H9 (cell line): ENCODE data around the gene AGBL4. TPM values are rescaled to one million over a fixed set of nuclear protein-coding genes. Genes with fewer than 3 reads are reported as not detected.

Experiments used
- DNase-seq: peaks from one replicate; pipeline ENCODE4 v3.0.0-alpha.2; 2017
- H2AFZ ChIP-seq: one replicate; pipeline ENCODE4 v1.6.1; 2013; ENCODE audit warnings: mild to moderate bottlenecking, low read length, control low read depth, moderate library complexity
- H2AK5ac ChIP-seq: 2 replicates; pipeline ENCODE4 v1.6.1; 2013; ENCODE audit warnings: low read length, control low read depth, mixed read lengths; ENCODE audit not compliant: insufficient read length
- H2BK120ac ChIP-seq: one replicate; pipeline ENCODE4 v1.6.1; 2013; ENCODE audit warnings: low read depth, mild to moderate bottlenecking, low read length, control low read depth, inconsistent platforms; ENCODE audit not compliant: poor library complexity, severe bottlenecking
- H2BK12ac ChIP-seq: 2 replicates; pipeline ENCODE4 v1.6.1; 2013; ENCODE audit warnings: low read length, control low read depth, mixed read lengths, low read depth; ENCODE audit not compliant: insufficient read length
- H2BK15ac ChIP-seq: 2 replicates; pipeline ENCODE4 v1.6.1; 2013; ENCODE audit warnings: low read depth, low read length, control low read depth
- H2BK20ac ChIP-seq: one replicate; pipeline ENCODE4 v1.6.1; 2013; ENCODE audit warnings: low read depth, mild to moderate bottlenecking, low read length, control low read depth, inconsistent platforms; ENCODE audit not compliant: poor library complexity, severe bottlenecking
- H2BK5ac ChIP-seq: 2 replicates; pipeline ENCODE4 v1.6.1; 2013; ENCODE audit warnings: low read length, control low read depth, mixed read lengths; ENCODE audit not compliant: insufficient read length
- H3K14ac ChIP-seq: 2 replicates; pipeline ENCODE4 v1.6.1; 2013; ENCODE audit warnings: low read length, control low read depth; ENCODE audit not compliant: insufficient read depth
- H3K18ac ChIP-seq: 2 replicates; pipeline ENCODE4 v1.6.1; 2013; ENCODE audit warnings: low read depth, mild to moderate bottlenecking, mixed read lengths, low read length, control low read depth; ENCODE audit not compliant: insufficient read length
- H3K23ac ChIP-seq: 2 replicates; pipeline ENCODE4 v1.6.1; 2013; ENCODE audit warnings: low read length, control low read depth, mixed read lengths, low read depth; ENCODE audit not compliant: insufficient read length
- H3K23me2 ChIP-seq: 2 replicates; pipeline ENCODE4 v1.6.1; 2013; ENCODE audit warnings: low read depth, mild to moderate bottlenecking, mixed read lengths, low read length, control low read depth; ENCODE audit not compliant: insufficient read length, poor library complexity, severe bottlenecking
- H3K27ac ChIP-seq: 2 replicates; pipeline ENCODE4 v1.5.1; 2013; ENCODE audit warnings: low read length, control low read depth, mixed read lengths, low read depth; ENCODE audit not compliant: insufficient read length
- H3K27me3 ChIP-seq: 2 replicates; pipeline ENCODE4 v1.6.1; 2013; ENCODE audit warnings: low read length, control low read depth, inconsistent platforms; ENCODE audit not compliant: insufficient read depth
- H3K4ac ChIP-seq: 2 replicates; pipeline ENCODE4 v1.6.1; 2013; ENCODE audit warnings: low read depth, mild to moderate bottlenecking, control low read depth, inconsistent platforms, low read length, moderate library complexity
- H3K4me1 ChIP-seq: 2 replicates; pipeline ENCODE4 v1.6.1; 2013; ENCODE audit warnings: low read length, control low read depth, inconsistent platforms; ENCODE audit not compliant: insufficient read depth
- H3K4me2 ChIP-seq: 2 replicates; pipeline ENCODE4 v1.6.1; 2013; ENCODE audit warnings: low read length, control low read depth, mixed read lengths; ENCODE audit not compliant: insufficient read length, insufficient read depth
- H3K56ac ChIP-seq: 2 replicates; pipeline ENCODE4 v1.6.1; 2013; ENCODE audit warnings: low read depth, mild to moderate bottlenecking, mixed read lengths, low read length, control low read depth; ENCODE audit not compliant: insufficient read length
- H3K79me1 ChIP-seq: 2 replicates; pipeline ENCODE4 v1.6.1; 2013; ENCODE audit warnings: low read depth, mild to moderate bottlenecking, moderate library complexity, low read length, control low read depth, inconsistent platforms; ENCODE audit not compliant: insufficient read depth, poor library complexity, severe bottlenecking
- H3K79me2 ChIP-seq: 2 replicates; pipeline ENCODE4 v1.6.1; 2013; ENCODE audit warnings: low read length, control low read depth, inconsistent platforms; ENCODE audit not compliant: insufficient read depth
- H3K9ac ChIP-seq: 2 replicates; pipeline ENCODE4 v1.6.1; 2013; ENCODE audit warnings: low read length, control low read depth, mixed read lengths; ENCODE audit not compliant: insufficient read length; ENCODE audit errors: extremely low read depth
- H3K9me3 ChIP-seq: one replicate; pipeline ENCODE4 v1.6.1; 2013; ENCODE audit warnings: low read depth, low read length, inconsistent platforms; ENCODE audit not compliant: control insufficient read depth
- H3T11ph ChIP-seq: one replicate; pipeline ENCODE4 v1.6.1; 2013; ENCODE audit warnings: mild to moderate bottlenecking, low read length, control low read depth, inconsistent platforms
- H4K20me1 ChIP-seq: one replicate; pipeline ENCODE4 v1.6.1; 2013; ENCODE audit not compliant: control insufficient read depth, insufficient read length, insufficient read depth
- H4K5ac ChIP-seq: 2 replicates; pipeline ENCODE4 v1.6.1; 2013; ENCODE audit warnings: low read depth, mild to moderate bottlenecking, mixed read lengths, low read length, control low read depth; ENCODE audit not compliant: insufficient read length
- H4K8ac ChIP-seq: replicated peaks from 2 replicates; pipeline ENCODE4 v1.6.1; 2013; ENCODE audit warnings: low read length, control low read depth, mixed read lengths, low read depth; ENCODE audit not compliant: insufficient read length
- H4K91ac ChIP-seq: 2 replicates; pipeline ENCODE4 v1.6.1; 2013; ENCODE audit warnings: low read depth, mild to moderate bottlenecking, moderate library complexity, mixed read lengths, low read length, control low read depth; ENCODE audit not compliant: insufficient read length
- H3K27ac Mint-ChIP-seq, 3 experiments: 2 replicates in 2 of 3; 3 replicates in 1 of 3; pipeline ENCODE4 v1.8.0; 2020 to 2021; ENCODE audit warnings: mixed read lengths in 3 of 3, mild to moderate bottlenecking in 1 of 3, moderate library complexity in 1 of 3
- H3K27me3 Mint-ChIP-seq: 2 replicates; pipeline ENCODE4 v1.8.0; 2021; ENCODE audit warnings: low read depth, mild to moderate bottlenecking, moderate library complexity, mixed read lengths
- H3K36me3 Mint-ChIP-seq, 3 experiments: 2 replicates in 2 of 3; 3 replicates in 1 of 3; pipeline ENCODE4 v1.8.0; 2020 to 2021; ENCODE audit warnings: low read depth in 3 of 3, mixed read lengths in 3 of 3; ENCODE audit not compliant: insufficient read depth in 1 of 3
- H3K4me1 Mint-ChIP-seq, 2 experiments: 2 replicates each; pipeline ENCODE4 v1.8.0; 2020; ENCODE audit warnings: mixed read lengths in 2 of 2
- H3K4me3 Mint-ChIP-seq, 2 experiments: 2 replicates in 1 of 2; 3 replicates in 1 of 2; pipeline ENCODE4 v1.8.0; 2020 to 2021; ENCODE audit warnings: mild to moderate bottlenecking in 2 of 2, mixed read lengths in 2 of 2, moderate library complexity in 1 of 2
- H3K9me3 Mint-ChIP-seq, 2 experiments: 2 replicates in 1 of 2; 3 replicates in 1 of 2; pipeline ENCODE4 v1.8.0; 2020; ENCODE audit warnings: mild to moderate bottlenecking in 2 of 2, mixed read lengths in 2 of 2, moderate library complexity in 1 of 2
- CTCF ChIP-seq: fragments of 200-600 bp; sonication (generic); conservative IDR thresholded peaks from 3 replicates; pipeline ENCODE4 v1.8.0; 2021; ENCODE audit warnings: antibody characterized with exemption, mild to moderate bottlenecking
- WGBS: extraction: QIAGEN DNeasy Blood & Tissue Kit; methylation state at CpG from one replicate; pipeline ENCODE4 v1.1.7; 2013; ENCODE audit warnings: missing lambda C conversion rate, low lambda C conversion rate, mixed read lengths; ENCODE audit not compliant: insufficient read length; ENCODE audit errors: extremely low coverage; 5-methylcytosine and 5-hydroxymethylcytosine counted together
- total RNA-seq: library from RNA; stranded (reverse); gene quantifications from 2 replicates; pipeline ENCODE4 v1.2.1, GENCODE V29; 2021

Gene AGBL4
- total RNA-seq, 1 experiment from 2014 or later = not detected

- DNase-seq = no peak
- H3K27ac Mint-ChIP-seq = no peak overlapping the region
- Histone ChIP-seq H2AK5ac (no peak overlapping the region), H2BK5ac (no peak overlapping the region), H3K14ac (no peak overlapping the region; the same call in 1 of the 2 replicates), H2BK120ac (no peak overlapping the region), H3K4me2 (no peak overlapping the region), H2AFZ (no peak overlapping the region), H2BK20ac (no peak overlapping the region), H3K9me3 (no peaks in the 10 kb centered on the region), H3K27me3 (no peaks in the 10 kb centered on the region), H2BK12ac (no peak overlapping the region), H3K4me1 (no peaks in the 10 kb centered on the region), H3K56ac (no peak overlapping the region), H4K20me1 (no peaks in the 10 kb centered on the region), H3K23me2 (no peaks in the 10 kb centered on the region), H3K4ac (no peak overlapping the region), H3K79me1 (no peaks in the 10 kb centered on the region), H3K79me2 (no peaks in the 10 kb centered on the region), H4K91ac (no peak overlapping the region), H3K18ac (no peak overlapping the region), H4K8ac (no peak overlapping the region), H2BK15ac (no peak overlapping the region), H3K27ac (no peak overlapping the region), H3T11ph (no peak overlapping the region), H3K9ac (no peak overlapping the region), H4K5ac (no peak overlapping the region), H3K23ac (no peak overlapping the region)
- peaks cover 7% of the 10 kb centered on the region for H3K27me3 Mint-ChIP-seq
- WGBS = no CpG with 5 or more reads among the region's 5 CpGs
- no peak for TF ChIP-seq CTCF
- H3K4me1 Mint-ChIP-seq = no peaks in the 10 kb centered on the region; a peak in 1 of 4 replicates
- H3K9me3 Mint-ChIP-seq = no peaks in the 10 kb centered on the region
- H3K4me3 Mint-ChIP-seq = no peak overlapping the region
- no peaks in the 10 kb centered on the region for H3K36me3 Mint-ChIP-seq
These were observed 1467.4 kb downstream of the AGBL4 start for GRCh38 chr1:48556186-48556850.
